Measurements from ENCODE around the gene JUND.

Gene JUND

GRCh38 chr19:18263324-18264136, 17.9 kb downstream of the JUND start:
- no peak for TF ChIP-seq Cebpa-rat (IDR thresholded peaks at IDR 0.05)
- no peak overlapping the region for H3K9ac ChIP-seq
- peak overlapping the region; percentile 74; the same call in 1 of the 2 replicates for H3K27ac ChIP-seq
- peaks cover 22% of the 10 kb centered on the region for H3K4me1 ChIP-seq
- peaks cover 67% of the 10 kb centered on the region for H3K36me3 ChIP-seq
- H3K4me2 ChIP-seq, result no peak overlapping the region
- no peaks in the 10 kb centered on the region; the same call in 1 of the 2 replicates for H4K20me1 ChIP-seq
- H3K27me3 ChIP-seq, result no peaks in the 10 kb centered on the region
- H3K9me3 ChIP-seq, result no peaks in the 10 kb centered on the region
- H3K4me3 ChIP-seq, result no peak overlapping the region

- Histone ChIP-seq H3K4me1 (peaks cover 22% of the 10 kb centered on the region), H3K9ac (no peak overlapping the region), H3K4me2 (no peak overlapping the region), H3K27me3 (no peaks in the 10 kb centered on the region), H3K4me3 (no peak overlapping the region), H3K27ac (no peak overlapping the region), H4K20me1 (no peaks in the 10 kb centered on the region; the same call in 1 of the 2 replicates), H3K9me3 (no peaks in the 10 kb centered on the region), H3K36me3 (peaks cover 61% of the 10 kb centered on the region)
- TF ChIP-seq Cebpa-rat (IDR thresholded peaks at IDR 0.05), result no peak
These were observed 18.5 kb downstream of the JUND start for GRCh38 chr19:18262917-18263316.

- Histone ChIP-seq H3K4me2 (no peak overlapping the region), H3K9ac (no peak overlapping the region), H4K20me1 (no peaks in the 10 kb centered on the region; the same call in 1 of the 2 replicates), H3K36me3 (peaks cover 61% of the 10 kb centered on the region), H3K27me3 (no peaks in the 10 kb centered on the region), H3K9me3 (no peaks in the 10 kb centered on the region), H3K4me3 (no peak overlapping the region), H3K27ac (no peak overlapping the region), H3K4me1 (peaks cover 22% of the 10 kb centered on the region)
- TF ChIP-seq Cebpa-rat (IDR thresholded peaks at IDR 0.05), result no peak
These were observed 19.3 kb downstream of the JUND start for GRCh38 chr19:18262144-18262543.

GRCh38 chr19:18261474-18261873, 19.9 kb downstream of the JUND start:
- Histone ChIP-seq H3K4me2 (no peak overlapping the region), H4K20me1 (no peaks in the 10 kb centered on the region; the same call in 1 of the 2 replicates), H3K9me3 (no peaks in the 10 kb centered on the region), H3K9ac (no peak overlapping the region), H3K27ac (no peak overlapping the region), H3K36me3 (peaks cover 56% of the 10 kb centered on the region), H3K4me1 (peaks cover 21% of the 10 kb centered on the region), H3K4me3 (no peak overlapping the region), H3K27me3 (no peaks in the 10 kb centered on the region)
- no peak for TF ChIP-seq Cebpa-rat (IDR thresholded peaks at IDR 0.05)

- Histone ChIP-seq H3K4me1 (peaks cover 13% of the 10 kb centered on the region), H3K9me3 (no peaks in the 10 kb centered on the region), H3K4me2 (no peak overlapping the region), H3K4me3 (no peak overlapping the region), H3K36me3 (peaks cover 40% of the 10 kb centered on the region; the same call in 1 of the 2 replicates), H4K20me1 (peaks cover 5% of the 10 kb centered on the region; the same call in 1 of the 2 replicates), H3K27me3 (no peaks in the 10 kb centered on the region), H3K9ac (no peak overlapping the region), H3K27ac (no peak overlapping the region)
- TF ChIP-seq Cebpa-rat (IDR thresholded peaks at IDR 0.05), result no peak
These were observed 21.5 kb downstream of the JUND start for GRCh38 chr19:18259893-18260292.

GRCh38 chr19:18257503-18258470, 23.6 kb downstream of the JUND start:
- no peak overlapping the region for H3K4me2 ChIP-seq
- H3K4me1 ChIP-seq, result peaks cover 21% of the 10 kb centered on the region
- no peak for TF ChIP-seq Cebpa-rat (IDR thresholded peaks at IDR 0.05)
- H4K20me1 ChIP-seq, result peaks cover 8% of the 10 kb centered on the region; the same call in 1 of the 2 replicates
- H3K9me3 ChIP-seq, result no peaks in the 10 kb centered on the region
- H3K36me3 ChIP-seq, result peaks cover 19% of the 10 kb centered on the region; the same call in 1 of the 2 replicates
- no peak overlapping the region for H3K27ac ChIP-seq
- no peak overlapping the region for H3K9ac ChIP-seq
- H3K27me3 ChIP-seq, result no peaks in the 10 kb centered on the region
- H3K4me3 ChIP-seq, result no peak overlapping the region

GRCh38 chr19:18254546-18255503, 26.6 kb downstream of the JUND start:
- Histone ChIP-seq H3K27ac (no peak overlapping the region), H3K27me3 (no peaks in the 10 kb centered on the region), H4K20me1 (peaks cover 8% of the 10 kb centered on the region; the same call in 1 of the 2 replicates), H3K4me3 (no peak overlapping the region), H3K4me2 (peak overlapping the region; percentile 77), H3K9ac (no peak overlapping the region), H3K4me1 (peaks cover 21% of the 10 kb centered on the region), H3K9me3 (no peaks in the 10 kb centered on the region), H3K36me3 (peaks cover 8% of the 10 kb centered on the region; the same call in 1 of the 2 replicates)
- no peak for TF ChIP-seq Cebpa-rat (IDR thresholded peaks at IDR 0.05)

- Histone ChIP-seq H3K36me3 (peaks cover 8% of the 10 kb centered on the region; the same call in 1 of the 2 replicates), H3K9me3 (no peaks in the 10 kb centered on the region), H3K27ac (no peak overlapping the region), H4K20me1 (peaks cover 8% of the 10 kb centered on the region; the same call in 1 of the 2 replicates), H3K4me1 (peaks cover 21% of the 10 kb centered on the region), H3K4me3 (no peak overlapping the region), H3K9ac (no peak overlapping the region), H3K4me2 (peak overlapping the region; percentile 77; the same call in 1 of the 2 replicates), H3K27me3 (no peaks in the 10 kb centered on the region)
- TF ChIP-seq Cebpa-rat (IDR thresholded peaks at IDR 0.05), result no peak
These were observed 27.7 kb downstream of the JUND start for GRCh38 chr19:18253716-18254115.
